ENCODE measurements around the gene SIPA1L2.
A peak's percentile ranks its signal among the peaks of the same experiment; 100 is the strongest.

Gene SIPA1L2

GRCh38 chr1:232630047-232630893 lies at the start of gene SIPA1L2:
TSS of gene SIPA1L2 (minus strand) at chr1:232630133. CDS start at chr1:232515339, 114,794 bp downstream.
- peak; percentile 63 to 64 for DNase-seq (ENCODE audit: low read depth in 2 of 2)

GRCh38 chr1:232678185-232678886 lies 48.4 kb upstream of the SIPA1L2 start:
- no peak for DNase-seq (ENCODE audit: low read depth in 2 of 2)

- DNase-seq (ENCODE audit: low read depth in 2 of 2) = no peak
Observed at GRCh38 chr1:232676307-232676706, 46.4 kb upstream of the SIPA1L2 start.

- DNase-seq (ENCODE audit: low read depth in 2 of 2) = no peak
Observed at GRCh38 chr1:232675898-232676297, 46.0 kb upstream of the SIPA1L2 start.

GRCh38 chr1:232675260-232675659 lies 45.3 kb upstream of the SIPA1L2 start:
- DNase-seq (ENCODE audit: low read depth in 2 of 2) = no peak

GRCh38 chr1:232673256-232673655 lies 43.3 kb upstream of the SIPA1L2 start:
- no peak for DNase-seq (ENCODE audit: low read depth in 2 of 2)

- no peak for DNase-seq (ENCODE audit: low read depth in 2 of 2)
Observed at GRCh38 chr1:232669981-232670747, 40.2 kb upstream of the SIPA1L2 start.

GRCh38 chr1:232667778-232668165 lies 37.8 kb upstream of the SIPA1L2 start:
- no peak for DNase-seq (ENCODE audit: low read depth in 2 of 2)

GRCh38 chr1:232667094-232667777 lies 37.3 kb upstream of the SIPA1L2 start:
- no peak for DNase-seq (ENCODE audit: low read depth in 2 of 2)

GRCh38 chr1:232664844-232665777 lies 35.2 kb upstream of the SIPA1L2 start:
- no peak for DNase-seq (ENCODE audit: low read depth in 2 of 2)

GRCh38 chr1:232662910-232663309 lies 33.0 kb upstream of the SIPA1L2 start:
- no peak for DNase-seq (ENCODE audit: low read depth in 2 of 2)

GRCh38 chr1:232658386-232658785 lies 28.5 kb upstream of the SIPA1L2 start:
- no peak for DNase-seq (ENCODE audit: low read depth in 2 of 2)

- DNase-seq (ENCODE audit: low read depth in 2 of 2) = no peak
Observed at GRCh38 chr1:232657426-232658005, 27.6 kb upstream of the SIPA1L2 start.

- DNase-seq (ENCODE audit: low read depth in 2 of 2) = no peak
Observed at GRCh38 chr1:232655746-232656085, 25.8 kb upstream of the SIPA1L2 start.

GRCh38 chr1:232655028-232655745 lies 25.3 kb upstream of the SIPA1L2 start:
- no peak for DNase-seq (ENCODE audit: low read depth in 2 of 2)

- no peak for DNase-seq (ENCODE audit: low read depth in 2 of 2)
Observed at GRCh38 chr1:232653789-232654188, 23.9 kb upstream of the SIPA1L2 start.

GRCh38 chr1:232650845-232651244 lies 20.9 kb upstream of the SIPA1L2 start:
- no peak for DNase-seq (ENCODE audit: low read depth in 2 of 2)

- no peak for DNase-seq (ENCODE audit: low read depth in 2 of 2)
Observed at GRCh38 chr1:232650418-232650817, 20.5 kb upstream of the SIPA1L2 start.

- no peak for DNase-seq (ENCODE audit: low read depth in 2 of 2)
Observed at GRCh38 chr1:232648316-232648715, 18.4 kb upstream of the SIPA1L2 start.

GRCh38 chr1:232644209-232644608 lies 14.3 kb upstream of the SIPA1L2 start:
- DNase-seq (ENCODE audit: low read depth in 2 of 2) = no peak
